HG03097 (cell line): ENCODE results near the gene RAB5A.
"Not testable (repeated sequence)": the region's sequence is repeated elsewhere in the genome, so short reads cannot be mapped to it uniquely, and the experiment has no call there.

ENCODE experiments used
- ATAC-seq: cut with Tn5 transposase; IDR thresholded peaks from one replicate; pipeline ENCODE4 v1.9.1; 2021; ENCODE audit not compliant: unreplicated experiment, low FRiP score

Gene RAB5A, protein sequence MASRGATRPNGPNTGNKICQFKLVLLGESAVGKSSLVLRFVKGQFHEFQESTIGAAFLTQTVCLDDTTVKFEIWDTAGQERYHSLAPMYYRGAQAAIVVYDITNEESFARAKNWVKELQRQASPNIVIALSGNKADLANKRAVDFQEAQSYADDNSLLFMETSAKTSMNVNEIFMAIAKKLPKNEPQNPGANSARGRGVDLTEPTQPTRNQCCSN

DNA sequence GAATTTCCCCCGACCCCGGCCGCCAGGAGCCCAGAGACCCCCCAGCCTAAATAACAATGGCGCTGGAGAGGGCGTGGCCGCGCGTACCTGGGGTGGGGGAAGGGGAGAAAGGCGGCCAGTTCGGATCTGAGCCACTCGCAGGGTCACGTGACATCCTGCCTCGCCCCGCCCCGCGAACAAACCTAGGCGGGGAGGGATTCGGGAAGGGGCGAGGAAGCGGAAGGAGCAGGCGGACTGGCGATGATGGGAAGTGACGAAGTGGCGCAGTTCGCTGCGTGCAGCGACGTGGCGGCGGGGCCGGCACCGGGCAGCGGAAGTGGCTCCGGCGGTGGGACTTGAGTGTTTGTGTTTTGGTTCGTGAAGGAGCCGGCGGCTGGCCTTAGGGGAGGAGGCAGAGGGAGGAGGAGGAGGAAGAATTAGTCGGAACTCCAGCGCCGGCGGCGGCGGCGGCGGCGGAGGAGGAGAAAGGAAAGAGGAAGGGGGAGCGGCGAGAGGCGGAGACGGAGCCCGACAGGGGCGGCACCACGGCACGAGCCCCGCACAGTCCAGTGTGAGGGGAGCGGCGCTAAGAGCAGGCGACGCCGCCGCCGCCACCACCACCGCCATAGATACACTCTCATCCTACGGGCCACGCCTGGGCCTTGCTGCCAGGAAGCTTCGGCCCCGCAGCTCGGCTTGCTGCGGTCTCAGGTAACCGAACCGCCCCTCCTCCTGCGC is at the start of gene RAB5A:
TSS of gene RAB5A (plus strand) at position 266 of the 717 bp plus-strand sequence. CDS start 3,802 bp downstream, outside the sequence.
- peak; percentile 97 for ATAC-seq

DNA sequence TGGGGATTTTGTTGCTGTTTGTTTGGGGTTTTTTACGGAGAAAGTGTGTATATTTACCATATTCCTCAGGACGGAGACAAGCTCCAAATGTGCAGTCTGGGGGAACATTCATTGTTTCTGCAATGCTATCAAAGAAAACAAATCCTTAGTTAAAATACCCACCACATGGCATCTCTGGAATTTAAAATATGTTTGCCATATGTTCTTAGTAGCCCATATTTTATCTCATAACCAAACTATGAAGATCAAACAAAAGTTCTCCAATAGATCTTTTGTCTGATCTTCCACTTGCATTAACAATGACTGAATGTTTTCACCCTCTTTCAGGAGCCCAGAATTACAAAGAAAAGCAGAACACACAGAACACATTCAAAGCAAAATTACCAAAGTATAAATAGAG is 48.2 kb upstream of the RAB5A start:
- ATAC-seq: no peak

DNA sequence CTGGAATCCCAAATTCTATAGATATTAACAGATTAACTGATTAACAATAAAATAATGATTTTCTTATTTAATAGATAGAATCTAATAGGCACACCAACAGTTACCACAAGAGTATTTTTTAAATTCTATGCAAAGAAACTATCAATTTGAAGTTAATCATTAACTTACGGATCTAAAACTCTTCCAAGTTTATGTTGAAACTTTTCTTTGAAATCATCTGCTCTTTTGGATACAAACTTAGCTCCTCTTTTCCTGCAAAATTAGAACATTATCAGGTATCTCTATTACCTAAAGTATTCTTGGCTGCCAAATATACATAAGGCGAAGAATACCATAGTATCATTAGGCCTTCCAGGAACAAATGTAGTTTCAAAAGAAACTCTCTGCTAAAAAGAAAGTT is 47.6 kb upstream of the RAB5A start:
- no peak for ATAC-seq

DNA sequence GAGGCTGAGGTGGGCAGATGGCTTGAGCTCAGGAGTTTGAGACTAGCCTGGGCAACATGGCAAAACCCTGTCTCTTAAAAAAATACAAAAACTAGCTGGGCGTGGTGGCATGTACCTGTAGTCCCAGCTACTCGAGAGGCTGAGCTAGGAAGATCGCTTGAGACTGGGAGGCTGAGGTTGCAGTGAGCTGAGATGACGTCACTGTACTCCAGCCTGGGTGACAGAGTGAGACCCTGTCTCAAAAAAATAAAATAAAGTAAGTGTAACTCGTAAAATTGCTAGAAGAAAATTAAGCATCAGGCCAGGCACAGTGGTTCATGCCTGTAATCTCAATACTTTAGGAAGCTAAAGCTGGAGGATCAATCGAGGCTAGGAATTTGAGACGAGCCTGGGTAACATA is 47.1 kb upstream of the RAB5A start:
- not testable (repeated sequence) for ATAC-seq

DNA sequence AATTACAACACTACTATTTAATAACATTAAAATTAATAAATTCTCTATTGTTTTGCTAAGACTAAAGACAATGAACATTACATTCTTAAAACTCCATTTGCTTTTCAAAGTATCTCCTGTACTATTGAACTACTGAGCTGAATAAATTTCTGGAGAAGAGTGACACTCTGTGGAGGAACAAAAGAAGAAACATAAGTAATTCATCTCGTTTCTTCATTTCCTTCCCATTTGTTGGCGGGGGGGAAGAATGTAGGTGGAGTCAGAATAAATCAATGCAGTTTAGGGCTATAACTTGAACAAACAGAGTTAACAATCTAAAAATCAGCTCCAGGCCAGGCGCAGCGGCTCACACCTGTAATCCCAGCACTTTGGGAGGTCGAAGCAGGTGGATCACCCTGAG is 45.6 kb upstream of the RAB5A start:
- no peak for ATAC-seq

DNA sequence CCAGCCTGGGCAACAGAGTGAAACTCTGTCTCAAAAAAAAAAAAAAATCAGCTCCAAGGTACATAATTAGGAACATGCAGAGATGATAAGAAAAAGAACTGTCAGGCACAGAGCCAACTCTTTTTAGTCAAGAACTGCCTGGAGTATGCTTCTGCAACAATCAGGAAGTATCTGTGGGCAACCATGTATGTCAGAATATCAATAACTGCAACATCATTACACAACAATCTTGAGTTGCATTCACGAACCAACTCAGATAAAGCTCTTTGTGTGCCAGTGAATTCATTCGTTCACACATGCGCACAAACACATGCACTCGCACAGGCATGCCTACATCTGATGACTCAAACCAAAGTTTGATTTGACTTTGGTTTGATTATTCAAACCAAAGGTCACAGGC is 45.0 kb upstream of the RAB5A start:
- no peak for ATAC-seq

DNA sequence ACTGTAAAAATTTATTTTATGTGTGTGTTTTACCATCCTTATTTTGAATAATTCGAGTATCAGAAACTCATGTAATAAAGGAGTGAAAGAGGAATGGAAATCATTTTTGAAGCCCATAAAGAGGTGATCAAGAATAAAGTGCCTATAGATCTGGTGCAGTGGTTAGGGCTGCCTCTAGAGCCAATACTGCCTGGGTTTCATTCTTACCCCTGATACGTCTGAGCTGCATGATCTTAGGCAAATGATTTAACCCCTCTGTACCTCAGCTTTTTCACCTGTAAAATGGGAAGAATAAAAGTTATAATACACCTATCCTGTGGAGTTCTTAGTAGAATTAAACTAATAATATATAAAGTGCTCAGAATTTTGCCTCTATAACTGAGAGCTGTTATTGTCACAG is 43.2 kb upstream of the RAB5A start:
- ATAC-seq: no peak

DNA sequence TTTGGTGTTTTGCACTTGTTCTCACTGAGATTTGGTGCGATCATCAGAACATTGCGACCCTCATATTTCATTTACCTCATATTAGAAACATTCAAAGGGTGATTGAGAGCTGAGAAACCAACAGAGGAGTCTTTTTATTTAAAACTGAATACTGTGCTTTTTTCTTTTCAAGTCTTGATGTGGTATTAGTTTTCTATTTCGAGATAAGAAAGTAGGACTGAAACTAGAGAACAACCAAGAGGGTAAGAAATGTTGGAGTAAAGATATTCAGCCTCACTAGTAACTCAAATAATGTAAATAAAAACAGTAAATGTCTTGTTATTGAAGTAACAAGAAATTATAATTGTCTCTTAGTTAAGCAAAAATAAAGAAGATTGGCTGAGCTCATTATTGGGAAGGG is 39.4 kb upstream of the RAB5A start:
- no peak for ATAC-seq

DNA sequence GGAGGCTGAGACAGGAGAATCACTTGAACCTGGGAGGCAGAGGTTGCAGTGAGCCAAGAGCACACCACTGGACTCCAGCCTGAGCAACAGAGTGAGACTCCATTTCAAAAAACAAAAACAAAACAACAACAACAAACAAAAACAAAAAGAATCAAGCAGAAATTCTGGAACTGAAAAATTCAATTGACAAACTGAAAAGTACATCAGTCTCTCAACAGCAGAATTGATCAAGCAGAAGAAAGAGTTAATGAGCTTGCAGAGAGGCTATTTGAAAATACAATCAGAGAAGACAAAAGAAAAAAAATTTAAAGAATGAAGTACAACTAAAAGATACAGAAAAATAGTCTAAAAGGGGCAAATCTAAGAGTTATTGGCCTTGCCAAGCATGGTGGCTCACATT is 35.4 kb upstream of the RAB5A start:
- ATAC-seq: no peak

DNA sequence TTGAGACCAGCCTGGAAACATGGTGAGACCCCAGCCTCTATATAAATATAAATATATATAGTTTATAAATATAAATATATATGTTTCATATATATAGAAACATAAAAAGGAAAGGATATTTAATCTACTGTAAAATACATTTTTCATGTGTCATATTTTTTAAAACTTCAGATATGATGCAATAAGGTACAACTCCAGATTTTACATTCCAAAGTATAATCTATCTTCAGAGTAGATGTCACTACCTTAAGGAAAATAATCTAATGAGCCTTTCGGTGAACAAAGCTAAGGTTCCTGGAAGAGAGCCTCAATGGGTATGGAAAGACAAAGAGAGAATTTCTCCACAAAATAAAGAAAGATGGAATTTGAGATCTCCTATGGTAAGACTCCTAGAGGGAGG is 29.7 kb upstream of the RAB5A start:
- ATAC-seq: no peak

DNA sequence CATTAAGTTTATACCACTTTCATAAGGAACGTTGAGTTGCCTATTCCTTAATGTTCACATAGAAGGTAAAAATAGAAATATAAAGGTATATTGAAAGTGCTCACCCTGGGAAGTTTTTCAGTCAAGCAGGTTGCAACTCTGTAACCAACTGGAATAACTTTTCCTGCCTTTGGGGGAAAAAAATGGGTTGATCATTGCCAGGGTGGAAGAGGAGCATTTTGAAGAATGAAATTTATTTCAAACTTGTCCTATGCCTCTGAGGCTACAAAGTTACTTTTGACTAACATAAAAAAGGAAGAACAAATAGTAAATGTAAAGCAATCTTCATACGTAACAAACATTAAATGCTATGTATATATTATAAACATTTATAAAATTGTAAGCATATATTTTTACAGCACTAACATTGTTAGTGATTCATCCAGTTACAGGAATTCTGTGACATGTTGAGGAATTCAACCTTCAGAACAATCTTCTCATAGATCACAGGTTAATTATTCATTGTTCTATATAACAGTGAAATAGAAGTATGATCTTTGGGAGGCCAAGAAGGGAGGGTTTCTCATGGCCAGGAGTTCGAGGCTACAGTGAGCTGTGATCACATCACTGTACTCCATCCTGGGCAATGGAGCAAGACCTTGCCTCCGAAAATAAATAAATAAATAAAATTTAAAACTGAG is 26.4 kb upstream of the RAB5A start:
- ATAC-seq: no peak

DNA sequence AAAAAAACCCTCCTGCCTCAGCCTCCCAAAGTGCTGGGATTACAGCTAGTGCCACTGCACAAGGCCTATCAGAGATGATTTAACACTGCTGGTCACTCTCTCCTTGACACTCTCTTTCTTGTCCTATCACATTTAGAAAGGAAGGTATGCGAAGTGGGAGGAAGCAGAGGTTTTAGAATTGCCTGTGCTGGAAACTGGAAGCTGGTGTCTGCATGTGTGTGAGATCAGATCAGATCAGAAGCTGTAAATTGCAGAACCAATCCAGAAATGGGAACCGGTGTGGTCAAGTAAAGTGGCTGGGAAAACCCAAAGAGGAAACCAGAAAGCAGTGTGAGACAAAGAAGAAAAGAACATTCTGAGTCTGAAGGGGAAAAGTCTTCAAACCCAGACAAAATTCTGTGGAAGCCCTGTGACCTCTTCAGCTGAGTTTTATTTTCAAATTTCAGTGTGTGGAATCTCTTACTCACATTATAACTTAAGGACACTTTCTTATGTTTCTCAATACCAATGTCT is 15.7 kb upstream of the RAB5A start:
- ATAC-seq: peak; percentile 95

DNA sequence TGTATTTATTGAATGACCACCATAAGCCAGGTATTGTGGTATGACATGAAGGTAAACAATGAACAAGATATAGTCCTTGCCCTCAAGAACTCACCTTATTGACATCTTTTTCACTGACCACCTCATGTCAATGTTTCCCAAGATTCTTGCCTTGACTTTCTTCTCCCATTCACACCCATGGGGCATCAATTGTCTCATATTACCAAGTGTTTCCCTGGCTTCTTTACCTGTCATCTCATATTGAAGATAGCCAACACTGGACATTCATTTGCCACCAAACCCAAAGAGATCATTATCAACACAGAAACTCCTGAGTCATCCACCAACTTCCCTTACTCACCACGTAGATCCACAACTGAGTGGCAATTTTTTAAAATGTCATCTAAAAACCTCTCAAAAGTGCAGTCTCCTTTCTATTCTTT is 15.1 kb upstream of the RAB5A start:
- ATAC-seq: no peak

DNA sequence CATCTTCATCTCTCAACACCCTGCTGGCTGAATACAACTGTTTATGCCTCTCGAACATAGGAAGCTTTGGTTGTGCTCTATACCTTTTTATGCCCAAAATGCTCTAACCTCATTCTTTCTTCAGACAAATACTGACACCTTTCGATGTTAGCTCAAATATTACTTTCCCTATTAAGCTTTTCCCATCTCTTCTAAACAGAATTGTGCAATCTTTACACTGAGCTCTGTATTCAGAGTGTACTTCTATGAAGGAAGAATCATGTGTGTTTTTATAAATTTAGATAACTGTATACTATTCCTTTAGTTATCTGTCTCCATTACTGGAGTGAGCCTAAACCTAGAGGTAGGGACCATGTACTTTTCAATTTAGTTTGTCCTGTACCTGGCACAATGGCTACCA is 14.5 kb upstream of the RAB5A start:
- ATAC-seq: no peak

DNA sequence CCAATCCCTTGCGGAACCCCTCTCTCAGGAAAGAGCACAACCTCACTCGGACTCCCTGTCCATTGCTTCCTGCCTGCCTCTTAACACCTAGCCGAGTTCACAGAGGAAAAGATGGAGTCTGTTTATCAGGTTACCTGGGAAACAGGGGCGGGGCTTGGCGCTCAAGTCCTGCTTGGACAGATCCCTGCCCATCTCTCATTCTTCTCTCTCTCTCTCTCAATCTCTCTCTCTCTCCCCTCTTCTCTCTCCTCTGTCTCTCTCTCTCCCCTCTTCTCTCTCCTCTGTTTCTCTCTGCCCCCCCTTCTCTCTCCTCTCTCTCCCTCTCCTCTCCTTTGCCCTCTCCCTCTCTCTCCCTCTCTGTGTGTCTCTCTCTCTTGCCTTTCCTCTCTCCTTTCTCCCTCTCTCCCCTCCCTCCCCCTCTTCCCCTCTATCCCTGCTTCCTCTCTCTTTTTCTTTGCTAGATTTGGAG is 12.8 kb upstream of the RAB5A start, which contains the start of gene EFHB:
TSS of gene EFHB (minus strand) at position 120 of the 469 bp plus-strand sequence. CDS start 199 bp downstream, outside the sequence.
- no peak for ATAC-seq

DNA sequence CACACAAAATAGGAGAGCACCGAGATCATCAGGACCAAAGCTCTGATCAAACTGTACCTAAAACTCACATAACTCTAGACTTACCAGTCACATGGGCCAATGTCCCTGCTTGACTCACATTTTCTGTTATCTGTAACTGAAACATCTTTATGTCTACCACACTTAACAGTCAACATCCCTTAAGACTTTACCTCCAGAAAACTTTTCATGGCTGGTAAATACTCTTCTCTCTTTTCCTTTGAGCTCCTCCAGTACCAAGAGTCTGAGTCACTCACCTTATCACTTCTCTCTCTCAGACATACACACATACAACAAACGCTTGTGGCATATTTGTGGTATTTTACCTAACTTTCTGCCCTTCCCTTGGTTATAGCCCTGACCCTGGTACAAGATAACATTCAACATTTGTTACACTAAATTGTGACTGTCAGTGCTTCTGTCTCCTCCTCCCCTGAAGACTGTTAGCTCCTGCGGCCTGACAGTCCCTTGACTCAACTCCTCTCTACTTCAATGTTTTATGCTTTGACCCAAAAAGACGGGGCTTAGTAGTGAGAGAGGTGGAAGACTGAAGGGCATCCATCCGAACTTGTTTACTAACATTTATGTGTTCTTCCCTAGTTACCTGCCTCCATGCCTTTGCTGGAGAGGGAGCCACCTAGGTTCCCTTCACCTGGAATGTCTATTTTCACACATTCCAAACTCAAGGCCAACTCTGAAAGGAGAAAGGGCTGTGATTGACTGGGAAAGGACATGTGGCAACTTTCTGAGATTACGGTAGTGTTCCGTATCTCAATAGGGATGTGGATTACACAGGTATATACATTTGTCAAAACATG is 9.2 kb upstream of the RAB5A start:
- ATAC-seq: no peak

DNA sequence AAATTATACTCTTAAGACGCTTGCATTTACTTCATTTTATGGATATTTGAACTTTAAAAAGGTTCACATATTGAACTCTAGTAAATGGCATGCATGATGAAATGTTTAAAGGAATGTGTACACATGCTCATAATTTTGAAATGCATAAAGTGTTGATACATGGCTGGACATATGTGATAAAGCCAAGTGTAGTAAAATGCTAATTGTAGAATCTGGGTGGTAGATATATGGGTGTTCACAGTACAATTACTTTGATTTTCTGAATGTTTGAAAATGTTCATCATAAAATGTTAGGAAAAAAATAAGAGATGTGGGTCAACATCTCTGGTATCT is 8.6 kb upstream of the RAB5A start:
- ATAC-seq: no peak

DNA sequence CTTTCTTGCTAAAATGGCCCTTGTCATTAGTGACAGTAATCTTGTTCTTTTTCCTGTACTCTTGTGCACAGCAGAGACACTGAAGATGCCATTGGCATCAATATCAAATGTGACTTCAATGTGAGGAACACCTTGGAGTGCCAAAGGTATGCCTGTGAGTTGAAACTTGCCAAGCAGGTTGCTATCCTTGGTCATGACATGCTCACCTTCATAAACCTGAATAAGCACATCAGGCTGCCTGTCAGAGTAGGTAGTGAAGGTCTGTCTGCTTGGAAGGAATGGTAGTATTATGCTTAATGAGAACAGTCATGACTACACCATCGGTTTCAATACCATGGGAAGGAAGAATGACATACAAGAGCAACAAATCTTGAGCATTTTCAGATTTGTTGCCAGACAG is 6.3 kb upstream of the RAB5A start:
- no peak for ATAC-seq

DNA sequence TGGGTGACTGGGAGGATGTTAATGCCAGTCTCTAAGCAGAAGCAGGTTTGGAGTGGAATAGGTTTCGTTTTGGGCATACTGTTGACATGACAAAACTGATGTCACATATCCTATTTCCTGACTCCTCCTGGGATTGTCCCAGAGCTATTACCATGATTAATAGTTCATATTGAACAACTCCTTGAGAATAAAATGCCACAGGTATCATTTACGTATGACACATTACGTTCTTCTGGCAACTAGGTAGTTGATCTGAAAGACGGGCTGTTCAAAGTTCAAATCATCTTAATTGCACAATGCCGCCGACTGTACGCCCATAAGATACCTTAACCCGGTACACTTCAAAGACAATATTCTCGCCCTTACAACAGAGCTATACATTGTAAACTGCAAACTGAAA is 1.4 kb upstream of the RAB5A start:
- no peak for ATAC-seq

DNA sequence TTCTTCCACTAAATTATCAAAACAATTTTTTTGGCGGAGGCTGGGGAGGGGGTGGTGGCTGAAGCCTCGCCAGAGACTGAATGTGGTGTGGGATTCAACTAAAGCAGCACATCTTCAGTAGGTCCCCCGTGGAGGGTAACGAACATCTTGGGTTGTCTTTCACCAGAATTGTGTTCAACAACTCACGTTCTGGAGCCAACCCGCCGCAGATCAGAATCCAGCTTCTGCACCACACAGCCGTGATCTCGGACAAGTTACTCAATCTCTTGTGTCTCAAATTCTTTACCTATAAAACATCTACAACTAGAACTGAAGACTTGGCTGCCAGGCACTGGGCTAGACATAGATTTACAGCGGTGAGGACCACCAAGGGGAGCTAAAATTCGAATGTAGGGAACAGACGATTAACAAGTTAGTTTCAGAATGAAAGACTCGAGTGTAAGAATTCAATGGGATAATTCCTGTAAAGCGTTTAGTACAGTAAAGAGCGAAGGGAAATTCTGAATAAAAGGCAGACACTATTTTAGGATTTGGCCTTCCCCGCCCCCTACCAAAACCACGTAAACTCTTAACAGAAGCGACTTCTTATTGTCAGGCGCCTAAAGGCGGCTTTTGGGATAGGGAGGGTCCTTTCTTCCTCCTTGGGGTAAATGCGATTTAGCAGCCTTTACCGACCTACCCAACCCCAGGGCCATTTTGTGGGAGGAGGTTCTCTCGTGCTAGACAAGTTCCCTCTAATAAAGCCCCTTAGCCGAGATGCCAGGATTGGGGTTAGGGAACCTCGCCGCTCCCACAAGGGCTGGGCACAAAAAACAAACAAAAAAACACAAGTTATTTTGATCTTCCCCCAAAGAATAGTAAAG is 697 bp upstream of the RAB5A start:
- no peak for ATAC-seq
